ENCODE results near the gene KAZN.

The KAZN gene

GRCh38 chr1:14723401-14723800, 124.9 kb downstream of the KAZN start:
- no peak for DNase-seq

- DNase-seq: no peak
Observed at GRCh38 chr1:14724246-14724645, 125.8 kb downstream of the KAZN start.

GRCh38 chr1:14724678-14725077, 126.2 kb downstream of the KAZN start:
- DNase-seq: no peak

GRCh38 chr1:14725238-14725637, 126.8 kb downstream of the KAZN start:
- DNase-seq: no peak

GRCh38 chr1:14725695-14726094, 127.2 kb downstream of the KAZN start:
- no peak for DNase-seq

- DNase-seq: no peak
Observed at GRCh38 chr1:14726606-14727005, 128.1 kb downstream of the KAZN start.

GRCh38 chr1:14728516-14728915, 130.0 kb downstream of the KAZN start:
- DNase-seq: no peak

GRCh38 chr1:14732728-14733047, 134.2 kb downstream of the KAZN start:
- DNase-seq: no peak

- no peak for DNase-seq
Observed at GRCh38 chr1:14733048-14733778, 134.7 kb downstream of the KAZN start.

GRCh38 chr1:14733779-14734140, 135.3 kb downstream of the KAZN start:
- no peak for DNase-seq

- DNase-seq: no peak
Observed at GRCh38 chr1:14735841-14736240, 137.4 kb downstream of the KAZN start.

- DNase-seq: no peak
Observed at GRCh38 chr1:14737561-14738094, 139.1 kb downstream of the KAZN start.

- no peak for DNase-seq
Observed at GRCh38 chr1:14738235-14738634, 139.8 kb downstream of the KAZN start.

- no peak for DNase-seq
Observed at GRCh38 chr1:14738647-14739046, 140.2 kb downstream of the KAZN start.

GRCh38 chr1:14739082-14739832, 140.8 kb downstream of the KAZN start:
- DNase-seq: no peak

GRCh38 chr1:14740016-14740415, 141.5 kb downstream of the KAZN start:
- DNase-seq: no peak

GRCh38 chr1:14741082-14741481, 142.6 kb downstream of the KAZN start:
- DNase-seq: no peak

GRCh38 chr1:14741532-14741931, 143.0 kb downstream of the KAZN start:
- no peak for DNase-seq

GRCh38 chr1:14742181-14742980, 143.9 kb downstream of the KAZN start:
- DNase-seq: no peak

- no peak for DNase-seq
Observed at GRCh38 chr1:14743368-14743767, 144.9 kb downstream of the KAZN start.

- no peak for DNase-seq
Observed at GRCh38 chr1:14745001-14745720, 146.7 kb downstream of the KAZN start.

GRCh38 chr1:14745789-14746188, 147.3 kb downstream of the KAZN start:
- no peak for DNase-seq

GRCh38 chr1:14746393-14746792, 147.9 kb downstream of the KAZN start:
- no peak for DNase-seq
